HG03060 (cell line): ENCODE data around the gene DNAH10.
"Not testable (repeated sequence)": the region's sequence is repeated elsewhere in the genome, so short reads cannot be mapped to it uniquely, and the experiment has no call there.

Source experiments
- ATAC-seq: cut with Tn5 transposase; IDR thresholded peaks from one replicate; pipeline ENCODE4 v1.9.1; 2021; ENCODE audit warnings: low read depth, moderate number of reproducible peaks; ENCODE audit not compliant: unreplicated experiment

The DNAH10 gene

GRCh38 chr12:123789422-123789821 is 27.3 kb downstream of the DNAH10 start:
- not testable (repeated sequence) for ATAC-seq

GRCh38 chr12:123790905-123791467 is 28.9 kb downstream of the DNAH10 start:
- ATAC-seq: no peak

GRCh38 chr12:123794027-123794426 is 31.9 kb downstream of the DNAH10 start:
- no peak for ATAC-seq

- no peak for ATAC-seq
Observed at GRCh38 chr12:123798518-123798917, 36.4 kb downstream of the DNAH10 start.

- ATAC-seq: no peak
Observed at GRCh38 chr12:123799227-123799626, 37.1 kb downstream of the DNAH10 start.

- no peak for ATAC-seq
Observed at GRCh38 chr12:123801573-123802178, 39.6 kb downstream of the DNAH10 start.

- ATAC-seq: no peak
Observed at GRCh38 chr12:123805173-123805572, 43.1 kb downstream of the DNAH10 start.

GRCh38 chr12:123807002-123807401 is 44.9 kb downstream of the DNAH10 start:
- no peak for ATAC-seq

GRCh38 chr12:123807670-123808069 is 45.6 kb downstream of the DNAH10 start:
- no peak for ATAC-seq

GRCh38 chr12:123808167-123808566 is 46.1 kb downstream of the DNAH10 start:
- no peak for ATAC-seq

GRCh38 chr12:123813349-123813748 is 51.2 kb downstream of the DNAH10 start:
- ATAC-seq: no peak

GRCh38 chr12:123815968-123816367 is 53.9 kb downstream of the DNAH10 start:
- ATAC-seq: no peak

GRCh38 chr12:123816896-123817537 is 54.9 kb downstream of the DNAH10 start:
- ATAC-seq: no peak

- ATAC-seq: no peak
Observed at GRCh38 chr12:123822804-123823203, 60.7 kb downstream of the DNAH10 start.

GRCh38 chr12:123828120-123828519 is 66.0 kb downstream of the DNAH10 start:
- ATAC-seq: no peak

- no peak for ATAC-seq
Observed at GRCh38 chr12:123828854-123829547, 66.9 kb downstream of the DNAH10 start.

- no peak for ATAC-seq
Observed at GRCh38 chr12:123829561-123829960, 67.5 kb downstream of the DNAH10 start.

GRCh38 chr12:123830675-123831074 is 68.6 kb downstream of the DNAH10 start:
- ATAC-seq: no peak

GRCh38 chr12:123832052-123832451 is 70.0 kb downstream of the DNAH10 start:
- no peak for ATAC-seq

- no peak for ATAC-seq
Observed at GRCh38 chr12:123833830-123834229, 71.7 kb downstream of the DNAH10 start.

GRCh38 chr12:123834845-123835244 is 72.7 kb downstream of the DNAH10 start:
- ATAC-seq: no peak
